Ishikawa (cell line): ENCODE results near the gene ARL11.

Experiments
- CEBPB ChIP-seq: IDR thresholded peaks from 2 replicates; pipeline ENCODE4 v1.6.1; 2012
- EGR1 ChIP-seq: IDR thresholded peaks from 2 replicates; pipeline ENCODE4 v1.6.1; 2012
- EP300 ChIP-seq: IDR thresholded peaks from 2 replicates; pipeline ENCODE4 v1.6.1; 2012; ENCODE audit warnings: borderline replicate concordance
- NFIC ChIP-seq: IDR thresholded peaks from 2 replicates; pipeline ENCODE4 v1.6.1; 2012
- RAD21 ChIP-seq: IDR thresholded peaks from 2 replicates; pipeline ENCODE4 v1.6.1; 2012; ENCODE audit warnings: low read depth
- TAF1 ChIP-seq: IDR thresholded peaks from 2 replicates; pipeline ENCODE4 v1.6.1; 2012; ENCODE audit warnings: low read depth, mild to moderate bottlenecking
- TEAD4 ChIP-seq: IDR thresholded peaks from 2 replicates; pipeline ENCODE4 v1.6.1; 2012
- YY1 ChIP-seq: IDR thresholded peaks from 2 replicates; pipeline ENCODE4 v1.6.1; 2012; ENCODE audit warnings: low read depth
- TF ChIP-seq, protein P1 (sequence below): IDR thresholded peaks from 2 replicates; pipeline ENCODE4 v1.6.1; 2012; ENCODE audit warnings: low read depth, mild to moderate bottlenecking

DNA sequence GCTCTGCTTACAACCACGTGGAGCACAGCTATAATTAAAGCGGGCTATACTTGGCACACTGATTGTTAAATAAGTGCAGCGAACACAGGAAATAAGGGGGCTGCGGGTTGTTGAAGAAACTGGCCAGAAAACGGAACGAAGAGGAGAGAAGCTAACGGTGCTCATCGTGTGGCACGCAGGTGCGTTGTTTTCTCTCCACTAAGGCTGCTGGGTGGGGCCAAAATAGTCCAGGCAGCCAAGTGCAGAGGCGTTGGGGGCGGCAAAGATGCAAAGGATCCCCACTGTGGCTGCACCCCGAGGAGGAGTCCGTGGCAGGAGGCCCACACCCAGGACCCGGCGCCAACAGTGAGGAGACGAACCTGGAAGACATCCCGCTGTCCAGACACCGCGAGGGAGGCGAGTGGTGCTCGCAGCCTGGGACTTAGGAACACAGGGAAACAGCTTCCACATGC, 8.1 kb upstream of the ARL11 start:
- no peak for TF ChIP-seq RAD21
- no peak for TF ChIP-seq YY1
- TF ChIP-seq TEAD4: no peak
- TF ChIP-seq NFIC: no peak
- TF ChIP-seq, protein P1, sequence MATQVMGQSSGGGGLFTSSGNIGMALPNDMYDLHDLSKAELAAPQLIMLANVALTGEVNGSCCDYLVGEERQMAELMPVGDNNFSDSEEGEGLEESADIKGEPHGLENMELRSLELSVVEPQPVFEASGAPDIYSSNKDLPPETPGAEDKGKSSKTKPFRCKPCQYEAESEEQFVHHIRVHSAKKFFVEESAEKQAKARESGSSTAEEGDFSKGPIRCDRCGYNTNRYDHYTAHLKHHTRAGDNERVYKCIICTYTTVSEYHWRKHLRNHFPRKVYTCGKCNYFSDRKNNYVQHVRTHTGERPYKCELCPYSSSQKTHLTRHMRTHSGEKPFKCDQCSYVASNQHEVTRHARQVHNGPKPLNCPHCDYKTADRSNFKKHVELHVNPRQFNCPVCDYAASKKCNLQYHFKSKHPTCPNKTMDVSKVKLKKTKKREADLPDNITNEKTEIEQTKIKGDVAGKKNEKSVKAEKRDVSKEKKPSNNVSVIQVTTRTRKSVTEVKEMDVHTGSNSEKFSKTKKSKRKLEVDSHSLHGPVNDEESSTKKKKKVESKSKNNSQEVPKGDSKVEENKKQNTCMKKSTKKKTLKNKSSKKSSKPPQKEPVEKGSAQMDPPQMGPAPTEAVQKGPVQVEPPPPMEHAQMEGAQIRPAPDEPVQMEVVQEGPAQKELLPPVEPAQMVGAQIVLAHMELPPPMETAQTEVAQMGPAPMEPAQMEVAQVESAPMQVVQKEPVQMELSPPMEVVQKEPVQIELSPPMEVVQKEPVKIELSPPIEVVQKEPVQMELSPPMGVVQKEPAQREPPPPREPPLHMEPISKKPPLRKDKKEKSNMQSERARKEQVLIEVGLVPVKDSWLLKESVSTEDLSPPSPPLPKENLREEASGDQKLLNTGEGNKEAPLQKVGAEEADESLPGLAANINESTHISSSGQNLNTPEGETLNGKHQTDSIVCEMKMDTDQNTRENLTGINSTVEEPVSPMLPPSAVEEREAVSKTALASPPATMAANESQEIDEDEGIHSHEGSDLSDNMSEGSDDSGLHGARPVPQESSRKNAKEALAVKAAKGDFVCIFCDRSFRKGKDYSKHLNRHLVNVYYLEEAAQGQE: no peak
- TF ChIP-seq CEBPB: no peak
- no peak for TF ChIP-seq EGR1
- TF ChIP-seq EP300: no peak
- no peak for TF ChIP-seq TAF1
